PFSK-1 (cell line): Measurements from ENCODE around the gene PTPN20.

Experiments
- FOXP2 ChIP-seq: optimal IDR thresholded peaks from 2 replicates; pipeline ENCODE3; 2011; ENCODE audit warnings: borderline replicate concordance, control low read depth, inconsistent platforms; ENCODE audit not compliant: insufficient read depth; ENCODE audit errors: extremely low read length, extremely low read depth
- POLR2AphosphoS5 ChIP-seq: IDR thresholded peaks from 2 replicates; pipeline ENCODE4 v1.6.1; 2012; ENCODE audit warnings: low read depth, mild to moderate bottlenecking, control low read depth, low read length, moderate library complexity
- SIN3A ChIP-seq: IDR thresholded peaks from 2 replicates; pipeline ENCODE4 v1.6.1; 2012; ENCODE audit warnings: mild to moderate bottlenecking, low read length, moderate library complexity, borderline replicate concordance; ENCODE audit not compliant: insufficient read depth
- TF ChIP-seq, protein P1 (sequence below), 2 experiments: IDR thresholded peaks; 2 replicates each; pipeline versions ENCODE4 v1.6.1 to v1.8.0; 2011 to 2012; ENCODE audit warnings: low read depth in 2 of 2, low read length in 2 of 2, control low read depth in 1 of 2, inconsistent platforms in 1 of 2, mild to moderate bottlenecking in 1 of 2, moderate library complexity in 1 of 2; ENCODE audit not compliant: insufficient read depth in 1 of 2

DNA sequence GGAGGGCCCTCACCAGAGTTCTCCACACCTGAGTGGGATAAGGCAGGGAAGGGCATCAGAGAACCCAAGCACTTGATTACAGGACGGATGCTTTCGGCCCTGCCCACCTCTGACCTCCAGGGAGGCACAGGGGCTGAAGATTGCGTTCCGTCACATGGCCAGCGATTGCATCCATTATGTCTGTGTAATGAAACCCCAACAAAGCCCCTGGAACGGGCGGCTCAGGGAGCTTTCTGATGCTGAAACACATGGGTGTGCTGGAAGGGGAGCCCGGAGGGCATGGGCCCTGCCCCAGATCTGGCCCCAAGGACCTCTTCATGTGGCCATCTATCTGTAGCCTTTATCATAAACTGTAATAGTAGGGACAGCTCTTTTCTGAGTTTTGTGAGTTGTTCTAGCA is 117.2 kb downstream of the PTPN20 start:
- TF ChIP-seq, protein P1, sequence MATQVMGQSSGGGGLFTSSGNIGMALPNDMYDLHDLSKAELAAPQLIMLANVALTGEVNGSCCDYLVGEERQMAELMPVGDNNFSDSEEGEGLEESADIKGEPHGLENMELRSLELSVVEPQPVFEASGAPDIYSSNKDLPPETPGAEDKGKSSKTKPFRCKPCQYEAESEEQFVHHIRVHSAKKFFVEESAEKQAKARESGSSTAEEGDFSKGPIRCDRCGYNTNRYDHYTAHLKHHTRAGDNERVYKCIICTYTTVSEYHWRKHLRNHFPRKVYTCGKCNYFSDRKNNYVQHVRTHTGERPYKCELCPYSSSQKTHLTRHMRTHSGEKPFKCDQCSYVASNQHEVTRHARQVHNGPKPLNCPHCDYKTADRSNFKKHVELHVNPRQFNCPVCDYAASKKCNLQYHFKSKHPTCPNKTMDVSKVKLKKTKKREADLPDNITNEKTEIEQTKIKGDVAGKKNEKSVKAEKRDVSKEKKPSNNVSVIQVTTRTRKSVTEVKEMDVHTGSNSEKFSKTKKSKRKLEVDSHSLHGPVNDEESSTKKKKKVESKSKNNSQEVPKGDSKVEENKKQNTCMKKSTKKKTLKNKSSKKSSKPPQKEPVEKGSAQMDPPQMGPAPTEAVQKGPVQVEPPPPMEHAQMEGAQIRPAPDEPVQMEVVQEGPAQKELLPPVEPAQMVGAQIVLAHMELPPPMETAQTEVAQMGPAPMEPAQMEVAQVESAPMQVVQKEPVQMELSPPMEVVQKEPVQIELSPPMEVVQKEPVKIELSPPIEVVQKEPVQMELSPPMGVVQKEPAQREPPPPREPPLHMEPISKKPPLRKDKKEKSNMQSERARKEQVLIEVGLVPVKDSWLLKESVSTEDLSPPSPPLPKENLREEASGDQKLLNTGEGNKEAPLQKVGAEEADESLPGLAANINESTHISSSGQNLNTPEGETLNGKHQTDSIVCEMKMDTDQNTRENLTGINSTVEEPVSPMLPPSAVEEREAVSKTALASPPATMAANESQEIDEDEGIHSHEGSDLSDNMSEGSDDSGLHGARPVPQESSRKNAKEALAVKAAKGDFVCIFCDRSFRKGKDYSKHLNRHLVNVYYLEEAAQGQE (IDR thresholded peaks at IDR 0.05; ENCODE audit: insufficient read depth in 1 of 2, low read depth in 2 of 2, low read length in 2 of 2), result no peak
- TF ChIP-seq FOXP2, result no peak
- TF ChIP-seq POLR2AphosphoS5, result no peak
- TF ChIP-seq SIN3A, result no peak
